ENCODE data around the gene SHMT1.
"Not testable (repeated sequence)": the region's sequence is repeated elsewhere in the genome, so short reads cannot be mapped to it uniquely, and the experiment has no call there.

The SHMT1 gene

GRCh38 chr17:18381953-18382245 is 18.5 kb upstream of the SHMT1 start:
- TF ChIP-seq, protein P1, sequence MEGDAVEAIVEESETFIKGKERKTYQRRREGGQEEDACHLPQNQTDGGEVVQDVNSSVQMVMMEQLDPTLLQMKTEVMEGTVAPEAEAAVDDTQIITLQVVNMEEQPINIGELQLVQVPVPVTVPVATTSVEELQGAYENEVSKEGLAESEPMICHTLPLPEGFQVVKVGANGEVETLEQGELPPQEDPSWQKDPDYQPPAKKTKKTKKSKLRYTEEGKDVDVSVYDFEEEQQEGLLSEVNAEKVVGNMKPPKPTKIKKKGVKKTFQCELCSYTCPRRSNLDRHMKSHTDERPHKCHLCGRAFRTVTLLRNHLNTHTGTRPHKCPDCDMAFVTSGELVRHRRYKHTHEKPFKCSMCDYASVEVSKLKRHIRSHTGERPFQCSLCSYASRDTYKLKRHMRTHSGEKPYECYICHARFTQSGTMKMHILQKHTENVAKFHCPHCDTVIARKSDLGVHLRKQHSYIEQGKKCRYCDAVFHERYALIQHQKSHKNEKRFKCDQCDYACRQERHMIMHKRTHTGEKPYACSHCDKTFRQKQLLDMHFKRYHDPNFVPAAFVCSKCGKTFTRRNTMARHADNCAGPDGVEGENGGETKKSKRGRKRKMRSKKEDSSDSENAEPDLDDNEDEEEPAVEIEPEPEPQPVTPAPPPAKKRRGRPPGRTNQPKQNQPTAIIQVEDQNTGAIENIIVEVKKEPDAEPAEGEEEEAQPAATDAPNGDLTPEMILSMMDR (conservative IDR thresholded peaks at IDR 0.05): no peak
- H3K27ac ChIP-seq: no peak overlapping the region

DNA sequence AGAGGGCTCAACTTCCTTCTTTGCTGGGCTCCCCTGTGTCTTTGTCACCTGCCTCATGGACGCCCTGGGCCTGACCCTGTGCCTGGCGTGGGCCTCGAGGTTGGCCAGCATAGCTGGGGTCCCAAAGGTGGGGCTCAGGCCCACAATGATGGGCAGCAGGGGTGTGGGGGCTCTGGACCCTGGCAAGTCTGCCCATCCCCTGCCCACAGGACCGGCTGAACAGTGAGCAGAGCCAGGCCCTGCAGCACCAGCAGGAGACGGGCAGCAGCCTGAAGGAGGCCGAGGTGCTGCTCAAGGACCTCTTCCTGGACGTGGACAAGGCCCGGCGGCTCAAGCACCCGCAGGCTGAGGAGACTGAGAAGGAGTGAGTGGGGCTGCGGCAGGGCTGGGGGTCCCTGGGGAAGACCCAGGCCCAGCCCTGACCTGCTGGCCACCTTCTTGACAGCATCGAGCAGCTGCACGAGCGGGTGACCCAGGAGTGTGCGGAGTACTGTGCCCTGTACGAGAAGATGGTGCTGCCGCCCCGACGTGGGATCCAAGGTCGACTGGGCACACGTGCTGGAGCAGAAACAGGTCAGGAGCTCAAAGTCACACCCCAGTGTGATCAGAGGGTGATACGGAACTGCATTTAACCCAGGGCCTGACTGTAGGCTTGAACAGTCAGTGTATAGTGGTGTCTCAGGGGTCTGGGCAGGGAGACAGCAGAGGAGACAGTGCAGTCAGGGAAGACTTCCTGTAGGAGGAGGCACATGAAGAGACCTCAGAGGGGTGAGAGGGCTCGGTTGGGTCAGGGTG is 18.0 kb upstream of the SHMT1 start:
- H3K27ac ChIP-seq: no peak overlapping the region
- TF ChIP-seq, protein P1 (conservative IDR thresholded peaks at IDR 0.05): no peak

GRCh38 chr17:18380471-18381157 is 17.3 kb upstream of the SHMT1 start:
- H3K27ac ChIP-seq: no peak overlapping the region
- TF ChIP-seq, protein P1 (conservative IDR thresholded peaks at IDR 0.05): no peak

DNA sequence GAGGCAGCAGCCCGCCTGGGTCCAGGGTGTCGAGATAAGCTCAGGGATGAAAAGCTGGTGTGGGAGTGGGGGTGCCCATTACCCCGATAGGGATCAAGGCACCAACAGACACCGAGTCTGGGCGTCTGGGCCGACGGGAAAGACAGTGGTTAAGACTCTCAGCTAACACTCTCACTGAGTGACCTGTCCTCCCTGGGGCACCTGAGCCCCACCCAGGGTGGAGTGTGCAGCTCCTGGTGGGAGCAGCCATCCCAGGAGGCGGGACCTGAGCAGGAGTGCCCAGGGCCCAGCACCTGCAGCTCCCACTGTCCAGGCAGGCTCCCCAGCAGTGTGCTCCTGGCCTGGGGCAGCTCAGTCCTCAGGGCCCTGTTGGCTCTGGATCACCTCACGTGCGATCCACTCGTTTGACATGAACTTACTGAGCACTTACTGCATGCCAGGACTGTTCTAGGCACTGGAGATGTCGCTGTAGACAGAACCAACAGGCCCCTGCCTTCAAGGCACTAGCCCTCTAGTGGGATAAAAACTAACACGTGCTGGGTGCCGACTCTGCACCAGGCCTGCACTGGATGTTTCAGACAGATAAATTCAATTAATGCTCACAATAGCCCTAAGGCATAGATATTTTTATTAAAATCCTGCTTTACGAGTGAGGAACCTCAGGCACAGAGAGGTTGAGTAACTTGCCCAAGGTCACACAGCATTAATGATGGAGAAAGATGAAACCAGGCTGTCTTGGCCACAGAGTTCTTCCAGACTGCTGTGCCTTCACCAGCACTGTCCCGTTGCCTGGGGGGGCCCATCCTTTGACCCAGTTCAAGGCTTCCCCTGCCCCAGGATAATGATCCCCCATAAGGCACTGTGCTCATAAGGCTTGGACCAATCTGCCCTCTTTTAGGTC is 16.1 kb upstream of the SHMT1 start:
- TF ChIP-seq, protein P1 (conservative IDR thresholded peaks at IDR 0.05): no peak
- no peak overlapping the region for H3K27ac ChIP-seq

DNA sequence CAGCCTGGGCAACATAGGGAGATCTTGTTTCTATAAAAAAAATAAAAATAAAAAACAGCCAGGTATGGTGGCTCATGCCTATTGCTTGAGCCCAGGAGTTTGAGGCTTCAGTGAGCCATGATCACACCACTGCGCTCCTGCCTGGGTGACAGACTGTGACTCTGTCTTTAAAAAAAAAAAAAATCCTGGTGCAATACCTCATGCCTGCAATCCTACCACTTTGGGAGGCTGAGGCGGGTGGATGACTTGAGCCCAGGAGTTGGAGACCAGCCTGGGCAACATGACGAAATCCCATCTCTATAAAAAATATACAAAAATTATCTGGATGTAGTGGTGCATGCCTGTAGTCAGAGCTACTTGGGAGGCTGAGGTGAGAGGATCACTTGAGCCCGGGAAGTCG is 15.3 kb upstream of the SHMT1 start:
- H3K27ac ChIP-seq: not testable (repeated sequence)

- TF ChIP-seq, protein P1 (conservative IDR thresholded peaks at IDR 0.05): no peak
- no peak overlapping the region for H3K27ac ChIP-seq
These were observed 14.8 kb upstream of the SHMT1 start for GRCh38 chr17:18378205-18378505.

- no peak within 1 kb of the TSS for H3K27ac ChIP-seq
- TF ChIP-seq, protein P1 (conservative IDR thresholded peaks at IDR 0.05): no peak
These were observed 14.3 kb upstream of the SHMT1 start, which contains the start of gene EVPLL for GRCh38 chr17:18377437-18378204. EVPLL (plus strand) TSS chr17:18377778; CDS start chr17:18380938, 3,160 bp downstream.
